Endothelial cell of umbilical vein (primary cell): Measurements from ENCODE around the gene FLNB.

Experiments used
- EZH2 ChIP-seq: IDR thresholded peaks from 2 replicates; pipeline ENCODE4 v1.6.1; 2012; ENCODE audit warnings: borderline replicate concordance, low read depth, mild to moderate bottlenecking, moderate library complexity, low read length, inconsistent platforms; ENCODE audit not compliant: severe bottlenecking
- GATA2 ChIP-seq: IDR thresholded peaks from 2 replicates; pipeline ENCODE4 v1.7.0; 2011; ENCODE audit warnings: low read depth, mild to moderate bottlenecking, moderate library complexity, mixed read lengths, low read length; ENCODE audit not compliant: insufficient read length, insufficient read depth
- MYC ChIP-seq: IDR thresholded peaks from one replicate; pipeline ENCODE4 v1.6.1; 2011; ENCODE audit warnings: mild to moderate bottlenecking, low read depth, low read length
- POLR2A ChIP-seq: IDR thresholded peaks from 2 replicates; pipeline ENCODE4 v1.6.1; 2012; ENCODE audit warnings: low read depth, mild to moderate bottlenecking, control low read depth, low read length
- POLR2AphosphoS5 ChIP-seq: IDR thresholded peaks from 2 replicates; pipeline ENCODE4 v1.6.1; 2012; ENCODE audit warnings: low read depth, mild to moderate bottlenecking, control low read depth, low read length, moderate library complexity; ENCODE audit not compliant: insufficient read depth
- TF ChIP-seq, protein P1 (sequence below), 2 donors: IDR thresholded peaks; 1 replicate in 1 of 2; 2 replicates in 1 of 2; pipeline ENCODE4 v1.5.1; 2011; ENCODE audit warnings: low read length in 2 of 2, mild to moderate bottlenecking in 2 of 2, moderate library complexity in 2 of 2, control low read depth in 1 of 2, inconsistent platforms in 1 of 2, low read depth in 1 of 2; ENCODE audit not compliant: insufficient read depth in 1 of 2; ENCODE audit errors: extremely low read depth in 1 of 2
- TF ChIP-seq, protein P2 (sequence below): IDR thresholded peaks from 2 replicates; pipeline ENCODE4 v1.6.1; 2011; ENCODE audit not compliant: insufficient read depth, insufficient read length

DNA sequence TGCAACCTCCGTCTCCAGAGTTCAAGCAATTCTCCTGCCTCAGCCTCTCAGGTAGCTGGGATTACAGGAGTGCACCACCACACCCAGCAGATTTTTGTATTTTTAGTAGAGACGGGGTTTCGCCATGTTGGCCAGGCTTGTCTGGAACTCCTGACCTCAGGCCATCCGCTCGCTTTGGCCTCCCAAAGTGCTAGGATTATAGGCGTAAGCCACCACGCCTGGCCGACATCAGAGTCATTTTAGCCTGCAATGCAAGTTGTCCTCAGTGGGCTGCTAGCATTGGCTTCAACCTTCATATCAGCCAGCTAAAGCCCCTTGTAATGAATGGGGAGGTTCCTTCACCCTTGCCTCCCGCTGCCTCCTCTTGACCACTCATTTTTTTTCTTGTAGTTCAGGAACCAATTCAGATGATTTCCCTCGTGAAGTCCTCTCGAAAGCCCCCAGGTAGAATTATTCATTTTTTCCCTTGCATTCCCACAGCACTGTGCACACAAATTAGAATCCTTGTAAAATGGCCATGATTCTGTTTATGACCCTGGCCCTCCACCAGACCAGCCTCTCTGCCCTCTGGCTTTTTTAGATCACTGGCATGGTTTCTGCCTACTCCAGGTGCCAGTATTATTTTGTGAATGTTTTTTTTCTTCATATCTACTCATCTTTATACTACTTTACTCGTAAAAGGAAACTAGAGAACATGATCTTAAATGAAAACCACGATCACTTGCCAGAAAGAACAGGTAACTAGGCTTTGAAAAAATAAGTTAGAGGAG is 29.1 kb downstream of the FLNB start:
- no peak for TF ChIP-seq EZH2
- TF ChIP-seq, protein P1, sequence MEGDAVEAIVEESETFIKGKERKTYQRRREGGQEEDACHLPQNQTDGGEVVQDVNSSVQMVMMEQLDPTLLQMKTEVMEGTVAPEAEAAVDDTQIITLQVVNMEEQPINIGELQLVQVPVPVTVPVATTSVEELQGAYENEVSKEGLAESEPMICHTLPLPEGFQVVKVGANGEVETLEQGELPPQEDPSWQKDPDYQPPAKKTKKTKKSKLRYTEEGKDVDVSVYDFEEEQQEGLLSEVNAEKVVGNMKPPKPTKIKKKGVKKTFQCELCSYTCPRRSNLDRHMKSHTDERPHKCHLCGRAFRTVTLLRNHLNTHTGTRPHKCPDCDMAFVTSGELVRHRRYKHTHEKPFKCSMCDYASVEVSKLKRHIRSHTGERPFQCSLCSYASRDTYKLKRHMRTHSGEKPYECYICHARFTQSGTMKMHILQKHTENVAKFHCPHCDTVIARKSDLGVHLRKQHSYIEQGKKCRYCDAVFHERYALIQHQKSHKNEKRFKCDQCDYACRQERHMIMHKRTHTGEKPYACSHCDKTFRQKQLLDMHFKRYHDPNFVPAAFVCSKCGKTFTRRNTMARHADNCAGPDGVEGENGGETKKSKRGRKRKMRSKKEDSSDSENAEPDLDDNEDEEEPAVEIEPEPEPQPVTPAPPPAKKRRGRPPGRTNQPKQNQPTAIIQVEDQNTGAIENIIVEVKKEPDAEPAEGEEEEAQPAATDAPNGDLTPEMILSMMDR (IDR thresholded peaks at IDR 0.05; ENCODE audit: extremely low read depth in 1 of 2, insufficient read depth in 1 of 2, low read depth in 1 of 2, low read length in 2 of 2), result no peak
- TF ChIP-seq POLR2A, result no peak
- no peak for TF ChIP-seq POLR2AphosphoS5
- TF ChIP-seq, protein P2, sequence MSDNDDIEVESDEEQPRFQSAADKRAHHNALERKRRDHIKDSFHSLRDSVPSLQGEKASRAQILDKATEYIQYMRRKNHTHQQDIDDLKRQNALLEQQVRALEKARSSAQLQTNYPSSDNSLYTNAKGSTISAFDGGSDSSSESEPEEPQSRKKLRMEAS, result no peak
- no peak for TF ChIP-seq GATA2
- TF ChIP-seq MYC, result no peak
